ENCODE measurements around the gene DHH.
"Not testable (repeated sequence)": the region's sequence is repeated elsewhere in the genome, so short reads cannot be mapped to it uniquely, and the experiment has no call there.

The DHH gene

GRCh38 chr12:49094160-49094974 is at the start of gene DHH:
DHH (minus strand) TSS chr12:49094801; CDS start chr12:49094512, 289 bp downstream.
- DNase-seq (ENCODE audit: low read depth, low spot score), result peak; percentile 50

- no peak for DNase-seq (ENCODE audit: low read depth, low spot score)
Observed at GRCh38 chr12:49144384-49144783, 49.8 kb upstream of the DHH start.

- DNase-seq (ENCODE audit: low read depth, low spot score), result no peak
Observed at GRCh38 chr12:49138999-49139398, 44.4 kb upstream of the DHH start.

- DNase-seq (ENCODE audit: low read depth, low spot score), result no peak
Observed at GRCh38 chr12:49138587-49138986, 44.0 kb upstream of the DHH start.

GRCh38 chr12:49137476-49137875 is 42.9 kb upstream of the DHH start:
- no peak for DNase-seq (ENCODE audit: low read depth, low spot score)

GRCh38 chr12:49136997-49137396 is 42.4 kb upstream of the DHH start:
- not testable (repeated sequence) for DNase-seq (ENCODE audit: low read depth, low spot score)

GRCh38 chr12:49133590-49133989 is 39.0 kb upstream of the DHH start:
- DNase-seq (ENCODE audit: low read depth, low spot score), result no peak

- DNase-seq (ENCODE audit: low read depth, low spot score), result peak; percentile 29
Observed at GRCh38 chr12:49133014-49133413, 38.4 kb upstream of the DHH start.

- DNase-seq (ENCODE audit: low read depth, low spot score), result peak; percentile 49
Observed at GRCh38 chr12:49131894-49132461, 37.4 kb upstream of the DHH start.

GRCh38 chr12:49131051-49131893 is 36.7 kb upstream of the DHH start, which contains the start of gene TUBA1B:
TUBA1B (minus strand) TSS chr12:49131395; CDS start chr12:49131300, 95 bp downstream.
- peak; percentile 97 for DNase-seq (ENCODE audit: low read depth, low spot score)

- DNase-seq (ENCODE audit: low read depth, low spot score), result peak; percentile 97
Observed at GRCh38 chr12:49130151-49131050, 35.8 kb upstream of the DHH start.

GRCh38 chr12:49129332-49130150 is 34.9 kb upstream of the DHH start:
- no peak for DNase-seq (ENCODE audit: low read depth, low spot score)

- not testable (repeated sequence) for DNase-seq (ENCODE audit: low read depth, low spot score)
Observed at GRCh38 chr12:49127971-49128370, 33.4 kb upstream of the DHH start.

- no peak for DNase-seq (ENCODE audit: low read depth, low spot score)
Observed at GRCh38 chr12:49126852-49127763, 32.5 kb upstream of the DHH start.

- peak; percentile 70 for DNase-seq (ENCODE audit: low read depth, low spot score)
Observed at GRCh38 chr12:49121047-49121696, 26.6 kb upstream of the DHH start.

- no peak for DNase-seq (ENCODE audit: low read depth, low spot score)
Observed at GRCh38 chr12:49111206-49111605, 16.6 kb upstream of the DHH start.

GRCh38 chr12:49110464-49111155 is 16.0 kb upstream of the DHH start, which contains the start of gene LMBR1L:
LMBR1L (minus strand) TSS chr12:49110847; CDS start chr12:49110555, 292 bp downstream.
- peak; percentile 98 for DNase-seq (ENCODE audit: low read depth, low spot score)
